Memory B cell (primary cell): Measurements from ENCODE around the gene MMP15.
A peak's percentile ranks its signal among the peaks of the same experiment; 100 is the strongest.

Experiments used
- ATAC-seq: fragments of 150-1000 bp; cut with Tn5 transposase; 2 replicates; pipeline ENCODE4 v1.10.0; 2021; ENCODE audit warnings: low read depth, mild to moderate bottlenecking, moderate library complexity
- DNase-seq, 2 donors: peaks; one replicate each; pipeline ENCODE4 v3.0.0; 2022; ENCODE audit warnings: low spot score in 2 of 2
- H3K27ac Mint-ChIP-seq: one replicate; pipeline ENCODE4 v1.8.0; 2022; ENCODE audit warnings: mild to moderate bottlenecking, moderate library complexity, mixed read lengths
- H3K27me3 Mint-ChIP-seq: one replicate; pipeline ENCODE4 v1.8.0; 2022; ENCODE audit warnings: mixed read lengths
- H3K36me3 Mint-ChIP-seq: one replicate; pipeline ENCODE4 v1.8.0; 2022; ENCODE audit warnings: mild to moderate bottlenecking, mixed read lengths
- H3K4me1 Mint-ChIP-seq: one replicate; pipeline ENCODE4 v1.8.0; 2022; ENCODE audit warnings: mixed read lengths
- H3K4me3 Mint-ChIP-seq: one replicate; pipeline ENCODE4 v1.8.0; 2022; ENCODE audit warnings: mild to moderate bottlenecking, moderate library complexity, mixed read lengths
- H3K9me3 Mint-ChIP-seq: one replicate; pipeline ENCODE4 v1.8.0; 2022; ENCODE audit warnings: mixed read lengths

The MMP15 gene

GRCh38 chr16:58019866-58020538, 5.6 kb upstream of the MMP15 start:
- Mint-ChIP-seq H3K27ac (peak overlapping the region; percentile 60), H3K27me3 (peaks cover under 1% of the 10 kb centered on the region), H3K4me3 (no peak overlapping the region), H3K4me1 (peaks cover 10% of the 10 kb centered on the region), H3K9me3 (no peaks in the 10 kb centered on the region), H3K36me3 (peaks cover 5% of the 10 kb centered on the region)
- DNase-seq (no peak), ATAC-seq (no peak)

- H3K4me3 Mint-ChIP-seq: no peak overlapping the region
- H3K27ac Mint-ChIP-seq: peak overlapping the region; percentile 60
Observed at GRCh38 chr16:58020628-58021521, 4.7 kb upstream of the MMP15 start.

GRCh38 chr16:58021661-58022551, 3.6 kb upstream of the MMP15 start:
- Mint-ChIP-seq H3K27me3 (peaks cover 2% of the 10 kb centered on the region), H3K36me3 (peaks cover 5% of the 10 kb centered on the region), H3K9me3 (no peaks in the 10 kb centered on the region), H3K4me3 (no peak overlapping the region), H3K27ac (no peak overlapping the region), H3K4me1 (peaks cover 11% of the 10 kb centered on the region)
- ATAC-seq (no peak), DNase-seq (no peak)

More at GRCh38 chr16:58020628-58021521, 4.7 kb upstream of the MMP15 start:
- H3K27me3 Mint-ChIP-seq: peaks cover 2% of the 10 kb centered on the region
- H3K9me3 Mint-ChIP-seq: no peaks in the 10 kb centered on the region
- DNase-seq (peak; percentile 42 to 60), ATAC-seq (peak; percentile 46)
- H3K36me3 Mint-ChIP-seq: peaks cover 5% of the 10 kb centered on the region
- H3K4me1 Mint-ChIP-seq: peaks cover 11% of the 10 kb centered on the region

GRCh38 chr16:58022601-58023371, 2.8 kb upstream of the MMP15 start:
- no peaks in the 10 kb centered on the region for H3K9me3 Mint-ChIP-seq
- peaks cover 11% of the 10 kb centered on the region for H3K4me1 Mint-ChIP-seq
- no peak for ATAC-seq
- no peak overlapping the region for H3K27ac Mint-ChIP-seq
- DNase-seq: no peak
- no peak overlapping the region for H3K4me3 Mint-ChIP-seq
- H3K36me3 Mint-ChIP-seq: peaks cover 5% of the 10 kb centered on the region
- H3K27me3 Mint-ChIP-seq: peaks cover 3% of the 10 kb centered on the region

DNA sequence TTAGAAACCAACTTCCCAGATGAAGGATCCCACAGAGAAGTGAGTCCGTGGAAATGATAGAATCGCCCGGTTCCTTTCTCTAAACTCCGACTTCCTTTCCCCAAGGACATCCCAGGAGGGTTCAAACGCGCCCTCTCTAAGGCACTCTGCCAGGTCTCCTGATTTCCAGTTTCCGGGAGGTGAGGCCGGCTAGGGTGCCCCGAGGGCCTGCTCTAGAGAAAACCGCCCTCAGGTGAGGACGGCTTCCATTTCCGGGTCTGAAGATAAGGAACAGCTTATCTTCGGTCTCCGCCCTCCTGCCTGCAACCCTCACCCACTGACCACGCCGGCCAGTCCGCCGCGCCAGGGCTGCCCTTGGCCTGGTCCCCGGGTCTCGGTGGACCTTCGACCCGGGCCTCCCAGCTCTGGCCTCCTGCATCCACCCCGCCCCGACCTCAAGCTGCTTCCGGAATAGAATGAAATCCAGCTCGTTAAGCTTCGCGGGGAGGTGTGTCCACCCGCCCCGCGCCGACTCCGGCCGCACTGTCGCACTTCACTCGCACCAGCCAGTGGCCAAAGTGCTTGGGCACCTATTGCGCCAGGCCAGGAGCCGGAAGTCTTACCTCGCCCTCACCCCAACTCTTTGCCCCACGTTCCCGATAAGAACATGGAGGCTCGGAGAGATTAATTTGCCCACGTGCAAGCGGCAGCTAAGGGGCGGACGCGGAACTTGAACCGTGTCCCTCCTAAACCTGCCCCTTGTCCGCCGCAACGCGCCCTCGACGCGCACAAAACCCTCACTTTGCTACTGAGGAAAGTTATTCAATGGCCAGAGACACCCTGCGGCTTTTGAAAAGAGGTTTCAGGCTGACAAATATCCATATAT, 836 bp upstream of the MMP15 start:
- Mint-ChIP-seq H3K9me3 (no peaks in the 10 kb centered on the region), H3K27ac (peak overlapping the region; percentile 35), H3K36me3 (peaks cover 5% of the 10 kb centered on the region), H3K27me3 (peaks cover 17% of the 10 kb centered on the region), H3K4me3 (peak overlapping the region; percentile 84), H3K4me1 (peaks cover 13% of the 10 kb centered on the region)
- DNase-seq (no peak), ATAC-seq (no peak)

DNA sequence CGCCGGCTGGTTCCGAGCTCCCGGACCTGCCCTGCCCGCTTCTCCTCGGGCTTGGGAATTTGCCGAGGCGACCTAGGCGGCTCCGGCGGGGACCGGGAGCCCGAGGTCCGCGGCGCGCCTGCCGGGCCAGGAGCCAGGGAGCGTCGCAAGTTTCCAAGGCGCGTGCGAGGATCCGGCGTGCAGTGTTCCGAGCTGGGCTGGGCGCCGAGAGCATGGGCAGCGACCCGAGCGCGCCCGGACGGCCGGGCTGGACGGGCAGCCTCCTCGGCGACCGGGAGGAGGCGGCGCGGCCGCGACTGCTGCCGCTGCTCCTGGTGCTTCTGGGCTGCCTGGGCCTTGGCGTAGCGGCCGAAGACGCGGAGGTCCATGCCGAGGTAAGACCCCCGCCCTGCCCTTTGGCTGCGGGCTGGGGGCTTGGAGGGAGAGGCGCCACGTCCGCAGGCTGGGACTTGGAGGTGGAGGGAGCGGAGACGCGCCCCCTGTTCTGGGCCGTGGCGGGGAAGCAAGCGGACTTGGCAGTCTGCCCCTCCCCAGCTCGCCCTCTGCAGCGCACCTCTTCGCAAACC, 668 bp downstream of the MMP15 start:
- Mint-ChIP-seq H3K27ac (no peak overlapping the region), H3K4me3 (peak overlapping the region; percentile 59), H3K4me1 (peaks cover 7% of the 10 kb centered on the region), H3K27me3 (peaks cover 18% of the 10 kb centered on the region), H3K36me3 (no peaks in the 10 kb centered on the region), H3K9me3 (no peaks in the 10 kb centered on the region)
- ATAC-seq (no peak), DNase-seq (peak; percentile 14 to 30)

- Mint-ChIP-seq H3K27ac (no peak overlapping the region), H3K9me3 (no peaks in the 10 kb centered on the region), H3K27me3 (peaks cover 18% of the 10 kb centered on the region), H3K4me1 (peaks cover 7% of the 10 kb centered on the region), H3K4me3 (peak overlapping the region; percentile 59), H3K36me3 (no peaks in the 10 kb centered on the region)
- DNase-seq: no peak
- no peak for ATAC-seq
Observed at GRCh38 chr16:58026705-58027160, 1.2 kb downstream of the MMP15 start.

DNA sequence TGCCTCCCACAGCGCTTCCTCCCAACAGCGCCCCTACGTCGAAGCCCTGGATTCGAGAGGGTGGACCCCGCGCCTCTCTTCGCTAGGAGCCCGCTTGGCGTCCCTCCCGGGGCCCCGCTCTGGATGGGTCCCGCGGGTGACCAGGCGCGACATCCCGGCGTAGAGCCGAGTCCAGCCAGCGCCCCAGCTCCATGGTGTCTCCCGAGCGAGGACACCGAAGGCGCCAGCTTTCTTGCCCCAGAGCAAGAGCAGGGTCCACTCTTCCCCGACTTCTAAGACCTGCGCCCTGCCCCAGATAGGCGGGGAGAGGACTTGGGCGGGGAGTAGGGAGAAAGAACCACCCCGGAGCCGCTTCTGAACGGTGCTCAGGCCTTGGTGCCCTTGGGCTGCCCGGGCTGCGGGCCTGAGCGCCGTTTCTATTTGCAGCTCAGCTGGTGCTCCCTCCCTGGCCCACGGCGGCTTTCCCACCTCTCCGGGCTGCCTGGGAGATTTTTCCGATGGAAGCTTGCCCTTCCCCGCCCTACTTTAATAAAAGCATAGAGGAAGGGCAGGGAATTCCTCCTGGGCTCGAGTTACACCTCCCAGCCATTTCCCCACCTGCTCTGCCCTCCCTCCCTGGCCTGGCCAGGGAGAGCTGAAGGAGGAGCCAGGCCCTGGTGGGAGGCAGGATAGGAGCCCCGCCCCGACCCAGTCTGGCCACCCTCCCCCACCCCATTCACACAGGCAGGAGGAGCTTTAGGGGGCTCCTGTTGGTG, 1.8 kb downstream of the MMP15 start:
- Mint-ChIP-seq H3K4me1 (peaks cover 7% of the 10 kb centered on the region), H3K4me3 (no peak overlapping the region), H3K27ac (no peak overlapping the region), H3K27me3 (peaks cover 18% of the 10 kb centered on the region), H3K36me3 (no peaks in the 10 kb centered on the region), H3K9me3 (no peaks in the 10 kb centered on the region)
- ATAC-seq: no peak
- no peak for DNase-seq

DNA sequence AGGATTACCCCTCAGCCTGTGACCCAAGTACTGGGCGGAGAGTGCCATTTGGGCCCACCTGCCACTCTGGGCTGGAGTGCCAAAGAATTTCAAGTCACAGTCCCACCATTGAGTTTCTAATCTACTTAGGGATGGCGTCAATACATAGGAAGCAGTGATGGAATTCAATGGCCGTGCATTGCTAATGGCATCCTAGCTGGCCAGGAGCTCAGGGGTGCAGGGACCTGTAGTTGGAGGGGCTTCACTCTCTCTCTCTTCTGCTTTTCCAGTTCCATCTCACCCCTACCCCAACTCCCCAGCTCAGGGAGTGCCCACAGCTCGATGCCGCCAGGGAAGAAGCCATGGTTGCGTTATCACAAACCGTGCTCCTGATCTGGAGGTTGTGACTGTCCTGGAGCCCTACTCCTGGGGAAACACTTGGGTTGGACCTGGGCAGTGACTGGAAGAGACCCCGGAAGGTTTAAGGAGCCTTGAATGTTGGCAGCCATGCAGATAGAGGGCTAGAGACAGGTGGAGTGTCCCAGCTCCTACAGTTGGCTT, 2.4 kb downstream of the MMP15 start:
- Mint-ChIP-seq H3K4me1 (peaks cover 7% of the 10 kb centered on the region), H3K4me3 (peak overlapping the region; percentile 72), H3K9me3 (no peaks in the 10 kb centered on the region), H3K36me3 (no peaks in the 10 kb centered on the region), H3K27ac (no peak overlapping the region), H3K27me3 (peaks cover 18% of the 10 kb centered on the region)
- no peak for ATAC-seq
- no peak for DNase-seq

GRCh38 chr16:58028541-58029070, 3.1 kb downstream of the MMP15 start:
- Mint-ChIP-seq H3K27me3 (peaks cover 21% of the 10 kb centered on the region), H3K27ac (no peak overlapping the region), H3K4me3 (no peak overlapping the region), H3K4me1 (peaks cover 7% of the 10 kb centered on the region), H3K9me3 (no peaks in the 10 kb centered on the region), H3K36me3 (no peaks in the 10 kb centered on the region)
- no peak for ATAC-seq
- DNase-seq: no peak

DNA sequence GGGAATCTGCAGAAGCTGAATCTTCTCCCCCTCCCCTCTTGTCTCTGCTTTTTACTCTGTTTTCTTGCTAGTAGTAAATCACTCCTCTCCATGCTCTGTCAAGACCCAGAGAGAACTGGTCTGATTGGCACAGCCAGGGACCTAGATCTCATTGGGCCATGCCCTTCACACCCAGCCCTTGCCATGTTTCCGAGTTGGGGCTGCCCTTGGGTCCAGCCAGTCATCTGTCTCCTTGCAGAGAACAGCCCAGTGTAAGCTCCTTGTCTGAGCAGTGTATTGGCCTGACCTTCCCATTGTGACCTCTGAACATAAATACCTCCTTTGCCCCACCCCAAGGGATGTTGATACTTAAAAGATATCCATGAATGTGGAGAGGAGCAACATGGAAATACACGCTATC, 3.9 kb downstream of the MMP15 start:
- Mint-ChIP-seq H3K4me3 (no peak overlapping the region), H3K9me3 (no peaks in the 10 kb centered on the region), H3K4me1 (peaks cover 7% of the 10 kb centered on the region), H3K27ac (no peak overlapping the region), H3K27me3 (peaks cover 21% of the 10 kb centered on the region), H3K36me3 (no peaks in the 10 kb centered on the region)
- ATAC-seq (no peak), DNase-seq (no peak)
